ENCODE measurements around the gene NID2.

The NID2 gene

DNA sequence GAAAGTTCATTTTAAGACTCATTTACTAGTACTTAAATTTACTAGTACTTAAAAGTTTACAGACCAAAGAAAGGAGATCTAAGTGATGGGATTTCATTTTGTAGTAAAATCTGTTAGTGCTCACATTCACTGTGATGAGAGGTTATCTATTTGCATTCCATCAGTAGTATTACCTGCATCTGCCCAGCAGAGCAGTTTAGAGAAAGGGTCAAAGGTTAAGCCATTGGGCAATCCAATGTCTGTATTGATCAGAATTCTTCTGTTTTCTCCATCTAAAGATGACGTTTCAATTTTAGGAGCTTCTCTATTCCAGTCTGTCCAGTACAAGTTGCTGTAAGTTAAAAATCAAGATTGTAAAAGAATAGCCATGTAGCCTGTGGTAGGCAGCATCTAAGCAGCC lies 61.2 kb downstream of the NID2 start:
- H3K27me3 ChIP-seq (ENCODE audit: insufficient read depth, insufficient read length), result no peaks in the 10 kb centered on the region
- H3K9me3 ChIP-seq (ENCODE audit: insufficient read depth, low read length), result no peaks in the 10 kb centered on the region
- TF ChIP-seq SUZ12 (IDR thresholded peaks at IDR 0.05; ENCODE audit: extremely low read depth, insufficient read depth, insufficient read length) (no peak), YY1 (IDR thresholded peaks at IDR 0.05; ENCODE audit: insufficient read depth, insufficient read length) (no peak), ZNF274 (IDR thresholded peaks at IDR 0.05; ENCODE audit: low read depth, low read length) (no peak)
- no peak overlapping the region for H3K4me3 ChIP-seq (ENCODE audit: insufficient read length, low read depth)
- no peak overlapping the region for H3K9ac ChIP-seq (ENCODE audit: insufficient read length, low read depth)
- no peak for DNase-seq (ENCODE audit: low read depth, low spot score)
- no peaks in the 10 kb centered on the region for H3K4me1 ChIP-seq (ENCODE audit: insufficient read depth, insufficient read length)
- H3K36me3 ChIP-seq (ENCODE audit: insufficient read depth, insufficient read length, low read length), result peaks cover 89% of the 10 kb centered on the region

DNA sequence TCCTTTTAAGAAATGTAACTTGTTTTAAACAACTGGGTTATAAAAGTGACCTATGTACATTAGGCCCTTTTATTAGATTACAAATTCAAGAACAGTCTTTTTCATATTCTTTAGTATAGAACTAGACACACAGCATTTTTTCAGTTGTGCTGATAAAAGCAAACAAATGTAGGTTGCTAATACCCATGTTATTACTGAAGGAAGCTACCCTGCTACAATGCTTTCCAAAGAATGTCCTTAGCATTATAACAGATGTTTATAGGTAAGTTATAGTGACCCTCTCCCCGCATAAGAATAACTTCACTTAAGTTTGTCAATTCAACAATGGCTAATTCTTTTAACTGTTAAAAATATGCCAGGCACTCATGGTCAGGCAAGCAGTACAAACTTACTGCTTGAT lies 61.6 kb downstream of the NID2 start:
- H3K27me3 ChIP-seq (ENCODE audit: insufficient read depth, insufficient read length), result no peaks in the 10 kb centered on the region
- H3K9me3 ChIP-seq (ENCODE audit: insufficient read depth, low read length), result no peaks in the 10 kb centered on the region
- H3K4me3 ChIP-seq (ENCODE audit: insufficient read length, low read depth), result no peak overlapping the region
- DNase-seq (ENCODE audit: low read depth, low spot score), result no peak
- H3K9ac ChIP-seq (ENCODE audit: insufficient read length, low read depth), result no peak overlapping the region
- TF ChIP-seq SUZ12 (IDR thresholded peaks at IDR 0.05; ENCODE audit: extremely low read depth, insufficient read depth, insufficient read length) (no peak), ZNF274 (IDR thresholded peaks at IDR 0.05; ENCODE audit: low read depth, low read length) (no peak), YY1 (IDR thresholded peaks at IDR 0.05; ENCODE audit: insufficient read depth, insufficient read length) (no peak)
- H3K36me3 ChIP-seq (ENCODE audit: insufficient read depth, insufficient read length, low read length), result peaks cover 91% of the 10 kb centered on the region
- H3K4me1 ChIP-seq (ENCODE audit: insufficient read depth, insufficient read length), result no peaks in the 10 kb centered on the region

DNA sequence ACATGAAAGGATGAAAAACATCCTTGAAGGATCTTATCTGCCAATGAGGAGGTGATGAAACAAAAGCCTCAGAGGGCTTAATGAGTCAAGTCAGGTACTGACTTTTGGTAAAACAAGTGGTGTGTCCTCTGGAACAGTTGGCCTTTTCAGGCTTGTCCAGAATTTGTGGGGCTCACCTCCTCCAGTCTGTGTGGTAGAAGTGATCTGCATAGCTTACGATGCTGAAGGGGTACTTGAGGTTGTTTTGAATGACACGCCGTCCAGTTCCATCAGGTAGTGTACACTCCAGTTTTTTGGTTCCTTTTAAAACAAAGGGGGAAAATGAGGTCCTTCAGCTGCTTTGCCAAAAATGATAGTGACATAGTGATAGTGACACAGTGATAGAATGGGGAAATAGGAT lies 62.5 kb downstream of the NID2 start:
- Histone ChIP-seq H3K4me3 (ENCODE audit: insufficient read length, low read depth) (no peak overlapping the region), H3K9ac (ENCODE audit: insufficient read length, low read depth) (no peak overlapping the region), H3K36me3 (ENCODE audit: insufficient read depth, insufficient read length, low read length) (peaks cover 89% of the 10 kb centered on the region), H3K9me3 (ENCODE audit: insufficient read depth, low read length) (no peaks in the 10 kb centered on the region), H3K27me3 (ENCODE audit: insufficient read depth, insufficient read length) (no peaks in the 10 kb centered on the region), H3K4me1 (ENCODE audit: insufficient read depth, insufficient read length) (no peaks in the 10 kb centered on the region)
- TF ChIP-seq SUZ12 (IDR thresholded peaks at IDR 0.05; ENCODE audit: extremely low read depth, insufficient read depth, insufficient read length) (no peak), YY1 (IDR thresholded peaks at IDR 0.05; ENCODE audit: insufficient read depth, insufficient read length) (no peak), ZNF274 (IDR thresholded peaks at IDR 0.05; ENCODE audit: low read depth, low read length) (no peak)
- DNase-seq (ENCODE audit: low read depth, low spot score), result no peak

DNA sequence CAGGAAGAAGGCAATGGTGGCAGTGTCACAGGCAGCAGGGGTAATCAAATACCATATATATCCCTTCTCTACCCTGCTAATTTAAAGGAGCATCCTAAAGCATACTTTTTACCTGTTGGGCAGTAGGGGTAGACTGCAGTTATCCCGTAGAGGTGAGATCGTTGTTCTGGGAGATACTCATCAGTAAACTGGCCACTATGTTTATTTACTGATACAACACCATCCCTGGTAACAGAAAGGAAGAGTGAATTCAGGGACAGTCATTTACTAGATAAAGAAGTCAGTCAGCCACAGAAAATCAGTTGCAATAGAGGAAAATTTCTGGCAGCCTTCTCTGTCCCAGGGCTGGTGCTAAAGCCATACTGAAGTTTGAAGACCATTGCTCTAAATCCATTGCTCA lies 63.2 kb downstream of the NID2 start:
- Histone ChIP-seq H3K4me3 (ENCODE audit: insufficient read length, low read depth) (no peak overlapping the region), H3K9ac (ENCODE audit: insufficient read length, low read depth) (no peak overlapping the region), H3K4me1 (ENCODE audit: insufficient read depth, insufficient read length) (no peaks in the 10 kb centered on the region), H3K27me3 (ENCODE audit: insufficient read depth, insufficient read length) (no peaks in the 10 kb centered on the region), H3K36me3 (ENCODE audit: insufficient read depth, insufficient read length, low read length) (peaks cover 89% of the 10 kb centered on the region), H3K9me3 (ENCODE audit: insufficient read depth, low read length) (no peaks in the 10 kb centered on the region)
- no peak for DNase-seq (ENCODE audit: low read depth, low spot score)
- TF ChIP-seq YY1 (IDR thresholded peaks at IDR 0.05; ENCODE audit: insufficient read depth, insufficient read length), result no peak
- TF ChIP-seq ZNF274 (IDR thresholded peaks at IDR 0.05; ENCODE audit: low read depth, low read length), result no peak
- no peak for TF ChIP-seq SUZ12 (IDR thresholded peaks at IDR 0.05; ENCODE audit: extremely low read depth, insufficient read depth, insufficient read length)

DNA sequence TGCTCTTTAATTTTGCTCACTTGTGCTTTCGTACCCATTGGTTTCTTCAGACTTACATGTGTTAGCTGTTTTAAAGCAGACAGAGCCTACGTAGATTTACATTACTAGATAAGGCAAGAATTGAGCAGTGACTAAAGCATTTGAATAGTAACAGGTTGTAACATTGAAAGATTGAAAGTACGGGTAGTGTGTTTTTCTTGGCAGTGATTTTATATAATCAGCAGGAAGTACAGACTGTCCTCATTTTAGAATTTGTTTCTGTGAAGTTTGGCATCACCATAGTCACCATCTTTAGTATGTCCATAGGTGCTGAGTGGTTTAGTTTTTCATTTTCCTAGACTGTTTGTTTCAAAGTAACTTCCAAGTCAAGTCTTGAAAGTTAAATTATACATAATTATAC lies 65.5 kb downstream of the NID2 start:
- TF ChIP-seq YY1 (IDR thresholded peaks at IDR 0.05; ENCODE audit: insufficient read depth, insufficient read length) (no peak), ZNF274 (IDR thresholded peaks at IDR 0.05; ENCODE audit: low read depth, low read length) (no peak), SUZ12 (IDR thresholded peaks at IDR 0.05; ENCODE audit: extremely low read depth, insufficient read depth, insufficient read length) (no peak)
- Histone ChIP-seq H3K36me3 (ENCODE audit: insufficient read depth, insufficient read length, low read length) (peaks cover 90% of the 10 kb centered on the region), H3K4me1 (ENCODE audit: insufficient read depth, insufficient read length) (no peaks in the 10 kb centered on the region), H3K27me3 (ENCODE audit: insufficient read depth, insufficient read length) (no peaks in the 10 kb centered on the region), H3K4me3 (ENCODE audit: insufficient read length, low read depth) (no peak overlapping the region), H3K9me3 (ENCODE audit: insufficient read depth, low read length) (no peaks in the 10 kb centered on the region), H3K9ac (ENCODE audit: insufficient read length, low read depth) (no peak overlapping the region)
- no peak for DNase-seq (ENCODE audit: low read depth, low spot score)

DNA sequence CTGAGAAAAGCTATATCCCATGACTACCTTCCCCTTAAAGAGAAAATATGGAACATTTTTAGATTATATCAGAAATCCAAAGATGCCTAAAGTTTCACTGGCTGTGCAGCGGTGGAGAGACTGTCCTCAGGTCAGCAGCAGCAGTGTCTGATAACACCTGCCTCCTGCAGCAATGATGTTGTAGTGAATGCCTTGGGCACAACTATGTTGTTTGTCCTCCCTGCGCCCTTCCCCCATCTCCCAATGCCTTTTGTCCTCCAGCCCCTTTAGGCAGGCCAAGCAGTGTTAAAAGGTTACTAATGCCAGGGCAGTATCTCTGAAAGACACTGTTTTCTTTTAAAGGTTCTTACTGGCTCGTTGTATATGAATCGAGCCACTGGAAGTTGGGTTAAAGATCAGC lies 66.3 kb downstream of the NID2 start:
- Histone ChIP-seq H3K9me3 (ENCODE audit: insufficient read depth, low read length) (no peaks in the 10 kb centered on the region), H3K9ac (ENCODE audit: insufficient read length, low read depth) (no peak overlapping the region), H3K4me1 (ENCODE audit: insufficient read depth, insufficient read length) (no peaks in the 10 kb centered on the region), H3K4me3 (ENCODE audit: insufficient read length, low read depth) (no peak overlapping the region), H3K36me3 (ENCODE audit: insufficient read depth, insufficient read length, low read length) (peaks cover 90% of the 10 kb centered on the region), H3K27me3 (ENCODE audit: insufficient read depth, insufficient read length) (no peaks in the 10 kb centered on the region)
- TF ChIP-seq ZNF274 (IDR thresholded peaks at IDR 0.05; ENCODE audit: low read depth, low read length) (no peak), YY1 (IDR thresholded peaks at IDR 0.05; ENCODE audit: insufficient read depth, insufficient read length) (no peak), SUZ12 (IDR thresholded peaks at IDR 0.05; ENCODE audit: extremely low read depth, insufficient read depth, insufficient read length) (no peak)
- no peak for DNase-seq (ENCODE audit: low read depth, low spot score)

DNA sequence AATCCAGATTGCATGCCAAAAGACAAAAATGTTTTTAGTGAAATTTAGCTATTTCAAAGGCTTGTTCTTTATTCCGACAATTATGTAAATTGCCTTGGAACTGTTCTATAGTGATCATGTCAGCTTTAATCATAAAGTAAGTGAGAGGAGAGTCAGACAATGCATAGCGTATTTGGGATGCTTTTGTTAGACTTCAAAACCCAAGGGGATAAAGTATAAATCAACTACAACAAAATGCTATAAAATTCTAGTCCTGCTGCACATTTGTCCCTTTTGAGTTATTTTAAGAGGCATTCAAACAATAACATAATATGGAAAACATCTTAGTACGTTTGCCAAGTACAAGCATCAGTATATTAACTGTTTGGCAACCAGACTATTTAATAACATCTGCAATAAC lies 68.2 kb downstream of the NID2 start:
- no peaks in the 10 kb centered on the region for H3K4me1 ChIP-seq (ENCODE audit: insufficient read depth, insufficient read length)

More for the DNA sequence above, 68.2 kb downstream of the NID2 start:
- TF ChIP-seq ZNF274 (IDR thresholded peaks at IDR 0.05; ENCODE audit: low read depth, low read length), result no peak
- no peak for TF ChIP-seq SUZ12 (IDR thresholded peaks at IDR 0.05; ENCODE audit: extremely low read depth, insufficient read depth, insufficient read length)
- no peak for TF ChIP-seq YY1 (IDR thresholded peaks at IDR 0.05; ENCODE audit: insufficient read depth, insufficient read length)
- no peak for DNase-seq (ENCODE audit: low read depth, low spot score)
- H3K27me3 ChIP-seq (ENCODE audit: insufficient read depth, insufficient read length), result no peaks in the 10 kb centered on the region
- H3K9ac ChIP-seq (ENCODE audit: insufficient read length, low read depth), result no peak overlapping the region
- no peaks in the 10 kb centered on the region for H3K9me3 ChIP-seq (ENCODE audit: insufficient read depth, low read length)
- H3K36me3 ChIP-seq (ENCODE audit: insufficient read depth, insufficient read length, low read length), result peaks cover 89% of the 10 kb centered on the region
- H3K4me3 ChIP-seq (ENCODE audit: insufficient read length, low read depth), result no peak overlapping the region
